Suprapubic skin (tissue), 3 donors: ENCODE results near the gene PRSS56.

Experiments used
- POLR2A ChIP-seq, 2 donors: fragments of 450-650 bp; IDR thresholded peaks; one replicate each; pipeline ENCODE4 v1.6.1; 2017; ENCODE audit warnings: antibody characterized with exemption in 2 of 2, mild to moderate bottlenecking in 2 of 2, moderate library complexity in 2 of 2
- TF ChIP-seq, protein P1 (sequence below), 2 donors: fragments of 200-600 bp in 1 of 2; fragments of 450-650 bp in 1 of 2; sonication (generic) in 1 of 2; IDR thresholded peaks; one replicate each; pipeline ENCODE4 v1.5.1; 2016 to 2019; ENCODE audit warnings: antibody characterized with exemption in 2 of 2, mild to moderate bottlenecking in 1 of 2, moderate library complexity in 1 of 2

- TF ChIP-seq, protein P1, sequence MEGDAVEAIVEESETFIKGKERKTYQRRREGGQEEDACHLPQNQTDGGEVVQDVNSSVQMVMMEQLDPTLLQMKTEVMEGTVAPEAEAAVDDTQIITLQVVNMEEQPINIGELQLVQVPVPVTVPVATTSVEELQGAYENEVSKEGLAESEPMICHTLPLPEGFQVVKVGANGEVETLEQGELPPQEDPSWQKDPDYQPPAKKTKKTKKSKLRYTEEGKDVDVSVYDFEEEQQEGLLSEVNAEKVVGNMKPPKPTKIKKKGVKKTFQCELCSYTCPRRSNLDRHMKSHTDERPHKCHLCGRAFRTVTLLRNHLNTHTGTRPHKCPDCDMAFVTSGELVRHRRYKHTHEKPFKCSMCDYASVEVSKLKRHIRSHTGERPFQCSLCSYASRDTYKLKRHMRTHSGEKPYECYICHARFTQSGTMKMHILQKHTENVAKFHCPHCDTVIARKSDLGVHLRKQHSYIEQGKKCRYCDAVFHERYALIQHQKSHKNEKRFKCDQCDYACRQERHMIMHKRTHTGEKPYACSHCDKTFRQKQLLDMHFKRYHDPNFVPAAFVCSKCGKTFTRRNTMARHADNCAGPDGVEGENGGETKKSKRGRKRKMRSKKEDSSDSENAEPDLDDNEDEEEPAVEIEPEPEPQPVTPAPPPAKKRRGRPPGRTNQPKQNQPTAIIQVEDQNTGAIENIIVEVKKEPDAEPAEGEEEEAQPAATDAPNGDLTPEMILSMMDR (IDR thresholded peaks at IDR 0.05): no peak
- no peak for TF ChIP-seq POLR2A (IDR thresholded peaks at IDR 0.05)
These were observed 43.4 kb downstream of the PRSS56 start for GRCh38 chr2:232563580-232563979.
